SK-N-SH (cell line): ENCODE results near the gene PHKB. TPM values are rescaled to one million over a fixed set of nuclear protein-coding genes. Genes with fewer than 3 reads are reported as not detected.

Experiments
- CTCF ChIA-PET: fragments of 300-600, 350-600 bp; formaldehyde crosslinking; extraction: SDS; loops from one replicate; lab custom pipeline; 2021; lab: Yijun Ruan, JAX
- POLR2A ChIA-PET: fragments of 350-600 bp; sonication (Branson Sonifier 250); formaldehyde crosslinking; extraction: SDS; loops from one replicate; lab custom pipeline; 2020; ENCODE audit warnings: antibody characterized with exemption, inconsistent platforms; lab: Yijun Ruan, JAX
- DNase-seq: peaks from one replicate; pipeline ENCODE4 v3.0.0; 2012
- H2AFZ ChIP-seq: fragments of 200-600 bp; sonication (generic); 2 replicates; pipeline ENCODE4 v1.8.1; 2016; ENCODE audit warnings: antibody characterized with exemption, mild to moderate bottlenecking, low read depth
- H3F3A ChIP-seq: fragments of 200-600 bp; sonication (generic); replicated peaks from 2 replicates; pipeline ENCODE3; 2016; ENCODE audit warnings: antibody characterized with exemption, mild to moderate bottlenecking; ENCODE audit not compliant: insufficient read depth
- H3K27ac ChIP-seq, 2 experiments: fragments of 200-500 bp in 1 of 2; fragments of 200-600 bp in 1 of 2; sonication (Bioruptor generic) in 1 of 2; sonication (generic), shearing (Covaris generic) in 1 of 2; 2 replicates each; pipeline versions ENCODE4 v1.5.1 to v1.6.1; 2014 to 2016; ENCODE audit warnings: low read depth in 2 of 2, inconsistent platforms in 1 of 2, low read length in 1 of 2, mild to moderate bottlenecking in 1 of 2, mixed read lengths in 1 of 2
- H3K27me3 ChIP-seq: fragments of 200-600 bp; sonication (generic), shearing (Covaris generic); 2 replicates; pipeline ENCODE4 v1.6.1; 2016; ENCODE audit warnings: mixed run types; ENCODE audit not compliant: insufficient read depth
- H3K36me3 ChIP-seq, 2 experiments: fragments of 200-500 bp in 1 of 2; fragments of 200-600 bp in 1 of 2; sonication (Bioruptor generic) in 1 of 2; sonication (generic) in 1 of 2; replicated peaks in 1 of 2; 2 replicates each; pipeline versions ENCODE3 to v1.5.1; 2014 to 2016; ENCODE audit warnings: low read length in 1 of 2, mild to moderate bottlenecking in 1 of 2; ENCODE audit not compliant: insufficient read depth in 2 of 2, control insufficient read depth in 1 of 2
- H3K4me1 ChIP-seq, 2 experiments: fragments of 200-500 bp in 1 of 2; fragments of 200-600 bp in 1 of 2; sonication (Bioruptor generic) in 1 of 2; sonication (generic), shearing (Covaris generic) in 1 of 2; 2 replicates each; pipeline versions ENCODE4 v1.5.1 to v1.6.1; 2014 to 2016; ENCODE audit warnings: low read depth in 1 of 2, low read length in 1 of 2, mixed run types in 1 of 2; ENCODE audit not compliant: insufficient read depth in 2 of 2, control insufficient read depth in 1 of 2
- H3K4me2 ChIP-seq: fragments of 200-600 bp; sonication (generic), shearing (Covaris generic); 2 replicates; pipeline ENCODE4 v1.6.1; 2017; ENCODE audit warnings: mixed run types
- H3K4me3 ChIP-seq, 2 experiments: fragments of 200-500 bp in 1 of 2; fragments of 200-600 bp in 1 of 2; sonication (Bioruptor generic) in 1 of 2; sonication (generic), shearing (Covaris generic) in 1 of 2; 2 replicates each; pipeline versions ENCODE4 v1.5.1 to v1.8.1; 2014 to 2016; ENCODE audit warnings: low read depth in 2 of 2, inconsistent platforms in 1 of 2, low read length in 1 of 2, mild to moderate bottlenecking in 1 of 2, mixed read lengths in 1 of 2, moderate library complexity in 1 of 2
- H3K79me2 ChIP-seq: fragments of 200-600 bp; sonication (generic); 2 replicates; pipeline ENCODE4 v1.8.1; 2017; ENCODE audit warnings: mild to moderate bottlenecking; ENCODE audit not compliant: insufficient read depth
- H3K9ac ChIP-seq: fragments of 200-600 bp; sonication (generic); 2 replicates; pipeline ENCODE4 v1.6.1; 2017; ENCODE audit warnings: mixed run types
- H3K9me2 ChIP-seq: fragments of 200-600 bp; sonication (generic); 2 replicates; pipeline ENCODE4 v1.6.1; 2017; ENCODE audit warnings: mixed run types
- H3K9me3 ChIP-seq: fragments of 200-600 bp; sonication (generic); 2 replicates; pipeline ENCODE4 v1.6.1; 2017; ENCODE audit warnings: mixed run types, mild to moderate bottlenecking, moderate library complexity
- H4K20me1 ChIP-seq: fragments of 200-600 bp; sonication (generic); 2 replicates; pipeline ENCODE4 v1.6.1; 2017; ENCODE audit warnings: mild to moderate bottlenecking, mixed run types; ENCODE audit not compliant: insufficient read depth
- ELF1 ChIP-seq: IDR thresholded peaks from 2 replicates; pipeline ENCODE4 v1.4.0; 2012
- FOSL2 ChIP-seq: IDR thresholded peaks from 2 replicates; pipeline ENCODE4 v1.4.0; 2012; ENCODE audit warnings: low read depth, mild to moderate bottlenecking, moderate library complexity, borderline replicate concordance
- FOXM1 ChIP-seq: IDR thresholded peaks from 2 replicates; pipeline ENCODE4 v1.4.0; 2012; ENCODE audit warnings: low read depth, mild to moderate bottlenecking
- JUND ChIP-seq: IDR thresholded peaks from 2 replicates; pipeline ENCODE4 v1.4.0; 2012
- SMC3 ChIP-seq: IDR thresholded peaks from 2 replicates; pipeline ENCODE4 v1.6.1; 2012; ENCODE audit warnings: low read depth, low read length, improper control_type of control experiment
- ZBTB33 ChIP-seq: IDR thresholded peaks from 2 replicates; pipeline ENCODE4 v1.4.0; 2012; ENCODE audit warnings: low read depth, borderline replicate concordance
- WGBS: methylation state at CpG from one replicate; pipeline ENCODE4 v1.1.6; 2017; ENCODE audit warnings: low lambda C conversion rate; 5-methylcytosine and 5-hydroxymethylcytosine counted together
- polyA plus RNA-seq, 3 experiments: library from polyadenylated mRNA; depleted of rRNA; stranded (reverse); fragments of >200 nt; gene quantifications; 2 replicates each; pipeline ENCODE4 v1.2.3, GENCODE V29; 2012
- TF ChIP-seq, protein P1 (sequence below): IDR thresholded peaks from 2 replicates; pipeline ENCODE4 v1.4.0; 2012; ENCODE audit warnings: low read depth, borderline replicate concordance
- TF ChIP-seq, protein P2 (sequence below): fragments of 150-350 bp; IDR thresholded peaks from 2 replicates; pipeline ENCODE4 v1.6.1; 2017; ENCODE audit warnings: antibody characterized with exemption, low read length, low read depth, borderline replicate concordance

The PHKB gene
- polyA plus RNA-seq, 1 of the 3 experiments (the other 2 are of a cell fraction), result 20.8 TPM

DNA sequence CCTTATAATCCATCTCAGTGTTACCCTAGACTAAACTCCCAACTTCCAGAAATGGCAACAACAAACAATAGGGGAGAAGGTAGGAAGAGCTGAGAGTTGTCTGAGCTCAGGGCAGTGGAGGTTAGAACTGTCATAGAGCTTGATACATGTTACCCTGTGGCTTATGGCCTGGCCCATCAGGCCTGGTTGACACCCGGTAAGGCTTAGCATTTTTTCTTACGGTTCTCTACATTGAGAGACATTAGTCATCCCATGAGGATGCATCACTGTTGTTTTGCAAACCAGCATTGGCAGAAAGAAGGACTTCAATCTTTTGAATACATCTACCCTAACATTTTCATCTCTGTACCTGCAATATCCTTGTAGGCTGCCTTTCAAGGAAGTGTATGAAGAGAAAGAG, 226.6 kb downstream of the PHKB start:
- no peak overlapping the region for H3K4me2 ChIP-seq
- H3K79me2 ChIP-seq, result no peaks in the 10 kb centered on the region
- WGBS, result 80% methylated on average over 2 of the region's 2 CpGs
- H3K4me3 ChIP-seq, result no peak overlapping the region
- no peaks in the 10 kb centered on the region for H3K27me3 ChIP-seq
- no peak overlapping the region for H3K27ac ChIP-seq
- H3K4me1 ChIP-seq, result no peaks in the 10 kb centered on the region
- no peak overlapping the region for H2AFZ ChIP-seq
- H3K9ac ChIP-seq, result no peak overlapping the region
- no peak for TF ChIP-seq JUND
- TF ChIP-seq, all 33 proteins: peak for 0
- CTCF ChIA-PET, result interaction anchor here (1.2 kb wide), 1 partner anchor 460 kb away, joined by 4 read pairs; no protein-coding TSS in a partner anchor
- H3K9me3 ChIP-seq, result no peaks in the 10 kb centered on the region
- H3K9me2 ChIP-seq, result no peaks in the 10 kb centered on the region
- H3F3A ChIP-seq, result no peaks in the 10 kb centered on the region
- POLR2A ChIA-PET, result no interaction called here
- peaks cover 24% of the 10 kb centered on the region in 2 experiments for H3K36me3 ChIP-seq
- H4K20me1 ChIP-seq, result no peaks in the 10 kb centered on the region
- DNase-seq, result no peak

DNA sequence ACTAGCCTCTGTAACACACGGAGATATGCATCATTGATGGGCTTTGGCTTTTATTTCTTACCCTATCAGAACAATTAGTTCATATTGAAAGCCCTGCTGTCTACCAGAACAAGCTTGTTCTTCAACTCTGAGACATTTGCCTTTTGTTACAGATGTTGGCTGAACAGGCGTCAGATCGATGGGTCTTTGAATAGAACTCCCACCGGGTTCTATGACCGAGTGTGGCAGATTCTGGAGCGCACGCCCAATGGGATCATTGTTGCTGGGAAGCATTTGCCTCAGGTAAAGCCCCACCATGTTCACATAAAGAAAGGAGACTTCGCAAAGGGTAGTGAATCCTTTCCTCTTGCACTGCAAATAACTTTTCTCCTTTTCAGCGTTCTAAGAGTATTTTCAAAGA, 232.1 kb downstream of the PHKB start:
- H3K4me2 ChIP-seq, result no peak overlapping the region
- ChIA-PET POLR2A (no interaction called here), CTCF (interaction anchor here (1.2 kb wide), 1 partner anchor 13 kb away, joined by 4 read pairs; no protein-coding TSS in a partner anchor)
- no peak for DNase-seq
- no peak overlapping the region for H3K9ac ChIP-seq
- H2AFZ ChIP-seq, result no peak overlapping the region
- no peaks in the 10 kb centered on the region for H3F3A ChIP-seq
- H3K9me3 ChIP-seq, result no peaks in the 10 kb centered on the region
- 95% methylated on average over 9 of the region's 9 CpGs for WGBS
- H3K27me3 ChIP-seq, result no peaks in the 10 kb centered on the region
- no peak overlapping the region for H3K4me3 ChIP-seq
- no peaks in the 10 kb centered on the region for H3K79me2 ChIP-seq
- H4K20me1 ChIP-seq, result no peaks in the 10 kb centered on the region
- no peak for TF ChIP-seq FOXM1
- no peak for TF ChIP-seq ELF1
- no peak for TF ChIP-seq SMC3
- H3K27ac ChIP-seq, result no peak overlapping the region
- H3K36me3 ChIP-seq, result peaks cover 34 to 60% of the 10 kb centered on the region in 2 experiments
- no peaks in the 10 kb centered on the region for H3K4me1 ChIP-seq
- no peaks in the 10 kb centered on the region for H3K9me2 ChIP-seq

DNA sequence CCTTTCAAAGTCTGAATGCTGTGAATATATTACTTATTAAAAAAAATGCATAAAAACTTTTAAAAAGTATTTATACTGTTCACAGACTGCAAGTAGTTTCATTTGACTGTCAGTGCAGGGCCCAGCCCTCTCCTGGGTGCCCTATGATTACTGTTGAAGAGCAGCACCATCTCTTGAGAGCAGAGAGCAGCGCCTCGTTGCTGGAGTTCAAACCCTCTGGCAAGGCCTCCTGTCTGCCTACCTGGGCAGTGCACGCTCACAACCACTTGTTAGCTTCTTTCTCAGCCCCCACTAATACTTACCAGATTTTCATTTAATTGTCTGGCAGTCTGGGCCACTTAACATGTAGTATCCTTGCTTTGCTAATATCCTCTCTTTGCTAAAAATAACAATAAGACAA, 233.4 kb downstream of the PHKB start:
- Histone ChIP-seq H3K9ac (no peak overlapping the region), H3K36me3 (peaks cover 31 to 59% of the 10 kb centered on the region in 2 experiments), H3K4me1 (no peaks in the 10 kb centered on the region), H3K9me2 (no peaks in the 10 kb centered on the region), H3K4me2 (no peak overlapping the region), H2AFZ (no peak overlapping the region), H4K20me1 (no peaks in the 10 kb centered on the region), H3K9me3 (no peaks in the 10 kb centered on the region), H3K4me3 (no peak overlapping the region), H3K27ac (no peak overlapping the region), H3K27me3 (no peaks in the 10 kb centered on the region), H3K79me2 (no peaks in the 10 kb centered on the region), H3F3A (no peaks in the 10 kb centered on the region)
- 97% methylated on average over 3 of the region's 3 CpGs for WGBS
- TF ChIP-seq, protein P1, sequence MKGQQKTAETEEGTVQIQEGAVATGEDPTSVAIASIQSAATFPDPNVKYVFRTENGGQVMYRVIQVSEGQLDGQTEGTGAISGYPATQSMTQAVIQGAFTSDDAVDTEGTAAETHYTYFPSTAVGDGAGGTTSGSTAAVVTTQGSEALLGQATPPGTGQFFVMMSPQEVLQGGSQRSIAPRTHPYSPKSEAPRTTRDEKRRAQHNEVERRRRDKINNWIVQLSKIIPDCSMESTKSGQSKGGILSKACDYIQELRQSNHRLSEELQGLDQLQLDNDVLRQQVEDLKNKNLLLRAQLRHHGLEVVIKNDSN, result no peak
- no peak for TF ChIP-seq ELF1
- TF ChIP-seq FOSL2, result no peak
- TF ChIP-seq ZBTB33, result no peak
- TF ChIP-seq, protein P2, sequence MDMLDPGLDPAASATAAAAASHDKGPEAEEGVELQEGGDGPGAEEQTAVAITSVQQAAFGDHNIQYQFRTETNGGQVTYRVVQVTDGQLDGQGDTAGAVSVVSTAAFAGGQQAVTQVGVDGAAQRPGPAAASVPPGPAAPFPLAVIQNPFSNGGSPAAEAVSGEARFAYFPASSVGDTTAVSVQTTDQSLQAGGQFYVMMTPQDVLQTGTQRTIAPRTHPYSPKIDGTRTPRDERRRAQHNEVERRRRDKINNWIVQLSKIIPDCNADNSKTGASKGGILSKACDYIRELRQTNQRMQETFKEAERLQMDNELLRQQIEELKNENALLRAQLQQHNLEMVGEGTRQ, result no peak
- no peak for TF ChIP-seq FOXM1
- DNase-seq, result no peak
- POLR2A ChIA-PET, result no interaction called here
- CTCF ChIA-PET, result no interaction called here
